ENCODE results near the gene HLX.

The HLX gene

GRCh38 chr1:220879076-220879508, at the start of gene HLX:
Gene HLX (plus strand): TSS chr1:220879443. CDS start chr1:220879858, 415 bp downstream.
- peak; percentile 62 for DNase-seq
- peak; percentile 74 for ATAC-seq

GRCh38 chr1:220833436-220833835, 45.8 kb upstream of the HLX start:
- ATAC-seq (no peak), DNase-seq (no peak)

- no peak for ATAC-seq
- DNase-seq, result no peak
These were observed 44.9 kb upstream of the HLX start for GRCh38 chr1:220834155-220834870.

GRCh38 chr1:220838578-220838977, 40.7 kb upstream of the HLX start:
- no peak for DNase-seq
- no peak for ATAC-seq

- ATAC-seq, result no peak
These were observed 39.8 kb upstream of the HLX start for GRCh38 chr1:220839474-220839873.

GRCh38 chr1:220841293-220841692, 38.0 kb upstream of the HLX start:
- ATAC-seq, result peak; percentile 14
- DNase-seq, result no peak

More at GRCh38 chr1:220839474-220839873, 39.8 kb upstream of the HLX start:
- DNase-seq, result no peak

GRCh38 chr1:220843481-220844011, 35.7 kb upstream of the HLX start:
- no peak for DNase-seq
- no peak for ATAC-seq

GRCh38 chr1:220852408-220852807, 26.8 kb upstream of the HLX start:
- no peak for ATAC-seq

GRCh38 chr1:220872296-220872695, 6.9 kb upstream of the HLX start:
- no peak for DNase-seq
- no peak for ATAC-seq

More at GRCh38 chr1:220852408-220852807, 26.8 kb upstream of the HLX start:
- DNase-seq, result no peak

GRCh38 chr1:220873087-220873486, 6.2 kb upstream of the HLX start:
- ATAC-seq (no peak), DNase-seq (no peak)

GRCh38 chr1:220873868-220874655, 5.2 kb upstream of the HLX start:
- peak; percentile 43 for DNase-seq
- ATAC-seq, result no peak

- ATAC-seq, result no peak
These were observed 4.0 kb upstream of the HLX start for GRCh38 chr1:220875260-220875659.

GRCh38 chr1:220876511-220877376, 2.5 kb upstream of the HLX start:
- ATAC-seq (no peak), DNase-seq (no peak)

More at GRCh38 chr1:220875260-220875659, 4.0 kb upstream of the HLX start:
- DNase-seq, result no peak

- ATAC-seq, result no peak
- DNase-seq, result no peak
These were observed 1.7 kb upstream of the HLX start for GRCh38 chr1:220877377-220878095.

GRCh38 chr1:220878191-220879075, 810 bp upstream of the HLX start:
- ATAC-seq, result no peak
- DNase-seq, result no peak

- DNase-seq, result no peak
- ATAC-seq, result peak; percentile 21
These were observed 492 bp downstream of the HLX start for GRCh38 chr1:220879509-220880361.

GRCh38 chr1:220880362-220880670, 1.1 kb downstream of the HLX start:
- no peak for DNase-seq
- ATAC-seq, result no peak

- DNase-seq, result peak; percentile 29
These were observed 1.7 kb downstream of the HLX start for GRCh38 chr1:220880726-220881506.

More at GRCh38 chr1:220880726-220881506, 1.7 kb downstream of the HLX start:
- no peak for ATAC-seq

Measured in stimulated activated naive CD8-positive, alpha-beta T cell treated with anti-CD3 and anti-CD28 coated beads, Interleukin-15, Interleukin-2, amounts not matched to agents 100 U/mL and 50 U/mL, for 24 hours (primary cell).